Tibial nerve (tissue), 4 donors: ENCODE data around the gene HOXB5. TPM values are rescaled to one million over a fixed set of nuclear protein-coding genes. Genes with fewer than 3 reads are reported as not detected.

Experiments
- DNase-seq, 2 donors: peaks; one replicate each; pipeline ENCODE4 v3.0.0-alpha.2; 2019; ENCODE audit warnings: low spot score in 2 of 2
- H3K27ac ChIP-seq, 4 donors: fragments of 200-600 bp; sonication (generic) in 3 of 4; one replicate each; pipeline ENCODE4 v1.5.1; 2017 to 2019; ENCODE audit warnings: mild to moderate bottlenecking in 1 of 4
- H3K27me3 ChIP-seq, 2 donors: fragments of 200-600 bp; sonication (generic) in 1 of 2; one replicate each; pipeline versions ENCODE4 v1.5.1 to v1.6.0; 2017 to 2019
- H3K36me3 ChIP-seq, 3 donors: fragments of 200-600 bp; sonication (generic); one replicate each; pipeline ENCODE4 v1.5.1; 2018 to 2019
- H3K4me1 ChIP-seq, 4 donors: fragments of 200-600 bp; sonication (generic) in 3 of 4; one replicate each; pipeline ENCODE4 v1.5.1; 2017 to 2019
- H3K4me3 ChIP-seq, 4 donors: fragments of 200-600 bp; sonication (generic) in 3 of 4; one replicate each; pipeline ENCODE4 v1.5.1; 2017 to 2019; ENCODE audit warnings: mild to moderate bottlenecking in 1 of 4, moderate library complexity in 1 of 4
- H3K9me3 ChIP-seq, 4 donors: fragments of 200-600 bp; sonication (generic) in 3 of 4; one replicate each; pipeline ENCODE4 v1.5.1; 2017 to 2019
- EP300 ChIP-seq, 2 donors: sonication (generic); formaldehyde crosslinking; IDR thresholded peaks; one replicate each; pipeline ENCODE4 v1.6.1; 2017; ENCODE audit warnings: antibody characterized with exemption in 2 of 2, mild to moderate bottlenecking in 1 of 2
- POLR2A ChIP-seq, 2 donors: fragments of 450-650 bp; IDR thresholded peaks; one replicate each; pipeline ENCODE4 v1.6.1; 2017; ENCODE audit warnings: antibody characterized with exemption in 2 of 2, mild to moderate bottlenecking in 2 of 2, moderate library complexity in 2 of 2
- WGBS, 2 donors: methylation state at CpG; one replicate each; pipeline ENCODE4 v1.1.5; 2018; 5-methylcytosine and 5-hydroxymethylcytosine counted together
- total RNA-seq, 4 donors: library from RNA; depleted of rRNA; stranded (reverse); fragments of >200 nt; gene quantifications; one replicate each; pipeline ENCODE4 v1.1.0, GENCODE V29; 2016
- TF ChIP-seq, protein P1 (sequence below), 5 experiments: fragments of 200-600 bp in 3 of 5; fragments of 450-650 bp in 2 of 5; sonication (generic) in 3 of 5; IDR thresholded peaks; one replicate each; pipeline ENCODE4 v1.5.1; 2016 to 2019; ENCODE audit warnings: antibody characterized with exemption in 5 of 5, mild to moderate bottlenecking in 3 of 5, moderate library complexity in 2 of 5

HOXB5 gene
- total RNA-seq, 4 donors from 2014 or later: 1.6 to 1.8 TPM; not detected in 2

DNA sequence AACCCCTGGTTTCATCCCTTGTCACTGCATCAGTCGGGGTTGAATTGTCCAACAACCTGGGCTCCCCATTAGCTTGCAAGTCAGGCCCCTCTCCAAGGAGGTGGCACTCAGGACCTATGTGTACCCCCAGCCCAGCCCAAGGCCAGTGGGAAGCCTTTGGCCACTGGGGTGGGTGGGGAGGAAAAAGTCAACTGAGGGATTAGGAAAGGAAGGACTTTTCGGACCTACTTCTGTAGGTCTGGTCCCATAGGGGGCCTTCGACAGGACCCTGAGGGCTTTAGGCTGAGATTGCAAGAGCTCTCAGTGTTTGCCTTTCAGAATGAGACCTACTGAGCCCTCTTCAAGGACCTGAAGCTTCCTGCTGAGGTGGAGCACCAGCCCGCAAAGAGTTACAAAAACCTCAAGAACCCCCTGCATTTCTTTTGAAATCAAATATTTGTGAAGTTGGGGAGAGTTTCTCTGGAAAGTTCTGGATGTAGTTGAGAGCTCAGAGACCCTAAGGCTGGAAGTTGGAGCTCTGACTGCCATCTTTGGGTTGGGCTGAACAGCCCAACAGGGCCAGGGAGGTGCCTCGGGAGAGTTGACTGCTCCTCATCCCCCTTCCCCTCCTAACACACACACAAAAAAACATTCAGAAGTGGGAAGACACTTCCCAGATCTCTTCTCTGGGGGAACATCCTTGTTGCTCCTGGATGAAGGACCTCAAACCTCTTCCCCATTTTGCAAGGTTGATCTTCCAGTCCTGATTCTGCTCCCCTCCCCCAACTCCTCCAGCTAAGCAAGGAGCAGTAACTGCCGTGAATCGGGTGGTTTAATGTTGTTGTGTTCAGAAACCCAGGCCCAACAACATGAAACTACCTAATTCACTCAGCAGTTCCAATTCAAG is 38.4 kb upstream of the HOXB5 start:
- Histone ChIP-seq H3K27me3 (peaks cover 0 to 100% of the 10 kb centered on the region in 2 donors), H3K4me3 (no peak overlapping the region), H3K4me1 (peaks cover 0 to 18% (median 3%) of the 10 kb centered on the region in 4 donors), H3K27ac (no peak overlapping the region), H3K36me3 (no peaks in the 10 kb centered on the region), H3K9me3 (no peaks in the 10 kb centered on the region)
- no peak for DNase-seq
- TF ChIP-seq, protein P1, sequence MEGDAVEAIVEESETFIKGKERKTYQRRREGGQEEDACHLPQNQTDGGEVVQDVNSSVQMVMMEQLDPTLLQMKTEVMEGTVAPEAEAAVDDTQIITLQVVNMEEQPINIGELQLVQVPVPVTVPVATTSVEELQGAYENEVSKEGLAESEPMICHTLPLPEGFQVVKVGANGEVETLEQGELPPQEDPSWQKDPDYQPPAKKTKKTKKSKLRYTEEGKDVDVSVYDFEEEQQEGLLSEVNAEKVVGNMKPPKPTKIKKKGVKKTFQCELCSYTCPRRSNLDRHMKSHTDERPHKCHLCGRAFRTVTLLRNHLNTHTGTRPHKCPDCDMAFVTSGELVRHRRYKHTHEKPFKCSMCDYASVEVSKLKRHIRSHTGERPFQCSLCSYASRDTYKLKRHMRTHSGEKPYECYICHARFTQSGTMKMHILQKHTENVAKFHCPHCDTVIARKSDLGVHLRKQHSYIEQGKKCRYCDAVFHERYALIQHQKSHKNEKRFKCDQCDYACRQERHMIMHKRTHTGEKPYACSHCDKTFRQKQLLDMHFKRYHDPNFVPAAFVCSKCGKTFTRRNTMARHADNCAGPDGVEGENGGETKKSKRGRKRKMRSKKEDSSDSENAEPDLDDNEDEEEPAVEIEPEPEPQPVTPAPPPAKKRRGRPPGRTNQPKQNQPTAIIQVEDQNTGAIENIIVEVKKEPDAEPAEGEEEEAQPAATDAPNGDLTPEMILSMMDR (IDR thresholded peaks at IDR 0.05): no peak
- no peak for TF ChIP-seq POLR2A (IDR thresholded peaks at IDR 0.05)
- TF ChIP-seq EP300 (IDR thresholded peaks at IDR 0.05): no peak
- WGBS, 2 donors: 55 to 56% methylated on average over 7 of the region's 7 CpGs

DNA sequence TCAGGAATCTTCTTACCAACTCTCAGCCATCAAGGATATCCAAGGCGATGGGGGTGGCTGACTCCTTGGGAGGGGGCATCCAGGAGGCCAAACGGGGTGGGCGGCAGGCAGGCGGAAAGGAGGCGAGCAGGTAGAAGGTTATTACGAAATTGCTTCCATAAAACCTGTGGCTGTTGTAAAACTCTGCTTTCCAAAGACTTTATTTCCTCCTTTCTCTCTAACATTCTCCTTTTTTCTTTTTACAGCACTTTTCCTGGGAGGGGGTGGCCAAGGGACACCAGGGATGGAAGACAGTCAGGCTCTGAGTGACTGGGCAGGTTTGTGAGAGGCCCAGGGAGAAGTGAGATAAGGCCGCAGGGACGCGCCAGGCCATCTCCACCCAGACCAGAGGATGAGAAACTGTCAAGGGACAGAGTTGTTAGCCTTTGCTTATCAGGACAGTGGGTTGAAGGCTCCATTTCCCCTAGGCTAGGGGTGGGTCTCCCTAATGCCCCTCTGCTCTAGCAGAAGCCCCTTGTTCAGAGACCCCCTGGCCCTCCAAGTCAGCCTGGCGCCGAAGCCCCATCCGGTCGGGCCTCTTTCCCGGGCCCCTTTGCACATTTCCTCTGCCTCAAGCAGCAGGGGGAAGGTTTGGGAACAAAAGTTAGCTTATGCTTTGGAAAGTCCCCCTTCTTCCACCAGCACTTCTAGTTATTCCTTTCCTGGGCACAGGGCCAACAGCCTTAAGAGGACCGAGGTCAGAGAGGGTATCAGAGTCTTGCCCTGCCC is 37.5 kb upstream of the HOXB5 start:
- no peak overlapping the region for H3K4me3 ChIP-seq
- H3K27ac ChIP-seq: no peak overlapping the region
- whole genome bisulfite sequencing, 2 donors: 42 to 58% methylated on average over 15 of the region's 15 CpGs
- DNase-seq: no peak
- no peaks in the 10 kb centered on the region for H3K36me3 ChIP-seq
- H3K27me3 ChIP-seq: peaks cover 0 to 100% of the 10 kb centered on the region in 2 donors
- no peaks in the 10 kb centered on the region for H3K9me3 ChIP-seq
- no peak for TF ChIP-seq EP300 (IDR thresholded peaks at IDR 0.05)
- TF ChIP-seq, protein P1 (IDR thresholded peaks at IDR 0.05): no peak
- TF ChIP-seq POLR2A (IDR thresholded peaks at IDR 0.05): no peak
- peaks cover 0 to 22% (median 7%) of the 10 kb centered on the region in 4 donors for H3K4me1 ChIP-seq

DNA sequence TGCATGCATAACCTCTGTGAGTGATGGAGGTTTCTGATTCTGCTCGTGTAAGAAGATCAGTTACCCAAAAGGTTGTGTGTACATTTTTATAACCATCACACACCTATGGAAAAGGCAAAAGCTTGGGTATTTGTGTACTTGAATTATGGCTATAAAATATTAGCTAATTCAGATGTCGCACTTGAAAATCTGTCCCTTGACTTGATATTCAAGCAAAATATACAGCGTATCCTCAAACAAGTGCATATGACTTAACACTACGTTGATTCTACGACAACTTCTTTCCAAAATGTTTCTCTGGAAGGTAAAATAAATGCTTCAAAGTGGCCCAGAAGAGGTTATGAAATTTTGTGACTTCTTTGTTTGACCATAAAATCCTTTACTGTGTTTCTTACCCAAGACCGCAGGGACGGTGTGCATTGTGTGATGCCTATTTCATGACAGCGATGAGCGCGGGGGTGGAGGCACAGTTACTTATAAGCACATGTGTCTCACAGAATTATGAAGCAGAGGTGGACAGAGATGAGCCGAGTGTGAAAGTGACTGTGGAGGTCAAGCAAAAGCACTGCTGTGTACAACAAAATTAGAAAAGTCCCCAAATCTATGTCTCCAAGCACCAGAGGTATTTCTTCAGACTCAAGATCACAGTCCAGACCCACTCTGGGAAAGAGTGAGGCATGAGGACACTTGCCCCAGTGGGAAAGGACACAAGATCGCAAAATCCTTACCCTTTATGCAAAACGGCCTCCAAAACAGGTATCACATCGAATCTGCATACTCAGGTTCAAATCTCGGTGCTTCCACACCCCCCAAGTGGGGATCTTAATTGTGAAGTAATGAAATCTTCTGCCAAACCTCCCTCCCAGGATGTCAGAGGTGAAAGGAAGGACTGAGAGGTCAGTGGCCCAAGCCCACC is 36.7 kb upstream of the HOXB5 start:
- no peaks in the 10 kb centered on the region for H3K9me3 ChIP-seq
- no peaks in the 10 kb centered on the region for H3K36me3 ChIP-seq
- WGBS, 2 donors: 61 to 65% methylated on average over 15 of the region's 15 CpGs
- no peak for DNase-seq
- peaks cover 0 to 30% (median 16%) of the 10 kb centered on the region in 4 donors for H3K4me1 ChIP-seq
- TF ChIP-seq, protein P1 (IDR thresholded peaks at IDR 0.05): no peak
- TF ChIP-seq EP300 (IDR thresholded peaks at IDR 0.05) (no peak), POLR2A (IDR thresholded peaks at IDR 0.05) (no peak)
- H3K4me3 ChIP-seq: no peak overlapping the region
- H3K27me3 ChIP-seq: peaks cover 0 to 100% of the 10 kb centered on the region in 2 donors
- no peak overlapping the region for H3K27ac ChIP-seq

DNA sequence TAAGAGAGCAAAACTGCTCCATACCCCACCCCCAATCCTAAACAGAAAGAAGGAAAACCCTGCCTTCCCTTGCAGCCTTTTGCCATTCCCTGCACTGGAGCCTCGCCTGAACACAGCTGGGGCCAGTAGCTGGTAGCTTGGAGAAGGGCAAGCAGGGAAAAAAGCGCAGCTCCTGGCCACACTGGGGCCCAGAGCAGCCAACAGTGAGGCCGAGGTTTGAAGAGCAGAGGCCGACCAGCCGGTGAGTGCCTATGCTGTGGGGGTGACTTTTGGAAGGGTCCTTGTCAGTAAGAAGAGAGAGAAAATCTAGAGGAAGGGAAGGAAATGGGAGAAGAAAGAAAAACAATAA is 35.8 kb upstream of the HOXB5 start:
- Histone ChIP-seq H3K4me3 (no peak overlapping the region), H3K36me3 (no peaks in the 10 kb centered on the region), H3K9me3 (no peaks in the 10 kb centered on the region), H3K27me3 (peaks cover 0 to 100% of the 10 kb centered on the region in 2 donors), H3K27ac (no peak overlapping the region), H3K4me1 (peaks cover 0 to 39% (median 20%) of the 10 kb centered on the region in 4 donors)
- TF ChIP-seq, protein P1 (IDR thresholded peaks at IDR 0.05): no peak
- TF ChIP-seq POLR2A (IDR thresholded peaks at IDR 0.05) (no peak), EP300 (IDR thresholded peaks at IDR 0.05) (no peak)
- 49 to 53% methylated on average over 5 of the region's 5 CpGs for WGBS, 2 donors
- no peak for DNase-seq
